Astrocyte (in vitro differentiated cells and primary cell): ENCODE data around the gene ATXN1. TPM values are rescaled to one million over a fixed set of nuclear protein-coding genes. Genes with fewer than 3 reads are reported as not detected.

ENCODE experiments used
- DNase-seq: peaks from one replicate; pipeline ENCODE4 v3.0.0-alpha.2; 2010; ENCODE audit warnings: low read depth
- FAIRE-seq: peaks from 2 replicates; lab custom pipeline; 2011; peaks lifted over from hg19 to GRCh38; lab: Jason Lieb, UNC
- H2AFZ ChIP-seq: 2 replicates; pipeline ENCODE4 v1.6.0; 2012; ENCODE audit warnings: low read depth, low read length, inconsistent platforms
- H3K27ac ChIP-seq: 2 replicates; pipeline ENCODE4 v1.5.1; 2011; ENCODE audit warnings: low read depth, low read length, inconsistent platforms
- H3K27me3 ChIP-seq: 2 replicates; pipeline ENCODE4 v1.6.0; 2011; ENCODE audit warnings: low read length, inconsistent platforms; ENCODE audit not compliant: insufficient read depth
- H3K36me3 ChIP-seq: 2 replicates; pipeline ENCODE4 v1.5.1; 2011; ENCODE audit warnings: low read length, inconsistent platforms; ENCODE audit not compliant: insufficient read depth
- H3K4me1 ChIP-seq: 2 replicates; pipeline ENCODE4 v1.5.1; 2011; ENCODE audit warnings: low read length, inconsistent platforms; ENCODE audit not compliant: insufficient read depth
- H3K4me2 ChIP-seq: 2 replicates; pipeline ENCODE4 v1.6.0; 2012; ENCODE audit warnings: low read length, inconsistent platforms
- H3K4me3 ChIP-seq: 2 replicates; pipeline ENCODE4 v1.5.1; 2011; ENCODE audit warnings: low read depth, mild to moderate bottlenecking, low read length, inconsistent platforms; ENCODE audit not compliant: insufficient read depth
- H3K79me2 ChIP-seq: 2 replicates; pipeline ENCODE4 v1.6.0; 2012; ENCODE audit warnings: mild to moderate bottlenecking, low read length, inconsistent platforms; ENCODE audit not compliant: insufficient read depth
- H3K9ac ChIP-seq: 2 replicates; pipeline ENCODE4 v1.6.0; 2012; ENCODE audit warnings: mild to moderate bottlenecking, low read length, inconsistent platforms
- H3K9me3 ChIP-seq: 2 replicates; pipeline ENCODE4 v1.5.1; 2012; ENCODE audit warnings: low read depth, mild to moderate bottlenecking, low read length, inconsistent platforms; ENCODE audit not compliant: insufficient read depth
- H4K20me1 ChIP-seq: 2 replicates; pipeline ENCODE4 v1.6.0; 2012; ENCODE audit warnings: low read length, inconsistent platforms; ENCODE audit not compliant: insufficient read depth
- H3K27ac Mint-ChIP-seq: one replicate; pipeline ENCODE4 v1.8.0; 2021; ENCODE audit warnings: mild to moderate bottlenecking, mixed read lengths; ENCODE audit not compliant: unreplicated experiment
- H3K27me3 Mint-ChIP-seq: one replicate; pipeline ENCODE4 v1.8.0; 2021; ENCODE audit warnings: low read depth, mixed read lengths; ENCODE audit not compliant: unreplicated experiment
- H3K36me3 Mint-ChIP-seq: one replicate; pipeline ENCODE4 v1.8.0; 2021; ENCODE audit warnings: low read depth, mixed read lengths; ENCODE audit not compliant: unreplicated experiment
- H3K4me1 Mint-ChIP-seq: one replicate; pipeline ENCODE4 v1.8.0; 2021; ENCODE audit warnings: low read depth, mixed read lengths; ENCODE audit not compliant: unreplicated experiment
- H3K4me3 Mint-ChIP-seq: one replicate; pipeline ENCODE4 v1.8.0; 2021; ENCODE audit warnings: mild to moderate bottlenecking, moderate library complexity, mixed read lengths; ENCODE audit not compliant: unreplicated experiment
- H3K9me3 Mint-ChIP-seq: one replicate; pipeline ENCODE4 v1.8.0; 2021; ENCODE audit warnings: mild to moderate bottlenecking, mixed read lengths; ENCODE audit not compliant: unreplicated experiment
- CTCF ChIP-seq: IDR thresholded peaks from 2 replicates; pipeline ENCODE4 v1.5.1; 2011; ENCODE audit warnings: low read depth, mild to moderate bottlenecking, inconsistent platforms, low read length, moderate library complexity; ENCODE audit not compliant: insufficient read depth
- EZH2 ChIP-seq: IDR thresholded peaks from 2 replicates; pipeline ENCODE4 v1.6.1; 2012; ENCODE audit warnings: mild to moderate bottlenecking, low read length, inconsistent platforms; ENCODE audit not compliant: insufficient read depth
- total RNA-seq: library from RNA; stranded (reverse); gene quantifications from 2 replicates; pipeline ENCODE4 v1.2.1, GENCODE V29; 2021

Gene ATXN1
- total RNA-seq, 1 donor from 2014 or later: 70.9 TPM

DNA sequence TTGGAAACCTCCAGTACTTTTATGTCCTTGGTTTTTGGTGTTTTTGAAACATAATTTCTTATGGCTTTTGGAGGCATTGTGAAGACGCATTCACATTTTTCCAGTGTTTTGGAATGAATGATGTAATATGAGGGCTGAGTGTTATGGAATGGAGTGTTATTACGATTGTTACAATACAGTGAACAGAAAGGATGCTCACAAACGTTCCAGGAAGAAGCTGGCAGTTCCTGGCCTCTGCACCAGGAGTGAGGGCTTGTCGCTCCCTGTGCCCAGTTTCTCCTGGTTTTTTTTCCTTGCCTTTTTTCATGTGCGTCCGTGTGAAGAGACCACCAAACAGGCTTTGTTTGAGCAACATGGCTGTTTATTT is 502.6 kb downstream of the ATXN1 start:
- no peak overlapping the region for H3K4me3 ChIP-seq
- H3K9me3 ChIP-seq: peaks cover 4% of the 10 kb centered on the region
- no peak for DNase-seq
- H3K27me3 Mint-ChIP-seq: no peaks in the 10 kb centered on the region
- H3K4me1 ChIP-seq: no peaks in the 10 kb centered on the region
- no peak overlapping the region for H3K4me2 ChIP-seq
- H3K27me3 ChIP-seq: no peaks in the 10 kb centered on the region
- H3K79me2 ChIP-seq: no peaks in the 10 kb centered on the region
- peaks cover 10% of the 10 kb centered on the region for H3K4me1 Mint-ChIP-seq
- no peak overlapping the region for H3K27ac ChIP-seq
- H3K9me3 Mint-ChIP-seq: no peaks in the 10 kb centered on the region
- H2AFZ ChIP-seq: no peak overlapping the region
- no peak for FAIRE-seq
- no peak overlapping the region for H3K9ac ChIP-seq
- TF ChIP-seq CTCF (no peak), EZH2 (no peak)
- no peak overlapping the region for H3K4me3 Mint-ChIP-seq
- H3K36me3 Mint-ChIP-seq: no peaks in the 10 kb centered on the region
- H4K20me1 ChIP-seq: no peaks in the 10 kb centered on the region
- no peak overlapping the region for H3K27ac Mint-ChIP-seq
- no peaks in the 10 kb centered on the region for H3K36me3 ChIP-seq

GRCh38 chr6:16257999-16258708 is 503.1 kb downstream of the ATXN1 start:
- H3K27me3 ChIP-seq: no peaks in the 10 kb centered on the region
- Mint-ChIP-seq H3K4me1 (peaks cover 10% of the 10 kb centered on the region), H3K27ac (peak overlapping the region; percentile 21), H3K9me3 (no peaks in the 10 kb centered on the region), H3K27me3 (no peaks in the 10 kb centered on the region), H3K36me3 (no peaks in the 10 kb centered on the region), H3K4me3 (peak overlapping the region; percentile 11)
- no peak overlapping the region for H3K4me2 ChIP-seq
- no peaks in the 10 kb centered on the region for H4K20me1 ChIP-seq
- H3K27ac ChIP-seq: no peak overlapping the region
- H3K9me3 ChIP-seq: peaks cover 4% of the 10 kb centered on the region
- no peak overlapping the region for H3K4me3 ChIP-seq
- H3K9ac ChIP-seq: no peak overlapping the region
- TF ChIP-seq CTCF (no peak), EZH2 (no peak)
- no peaks in the 10 kb centered on the region for H3K79me2 ChIP-seq
- FAIRE-seq (no peak), DNase-seq (no peak)
- no peak overlapping the region for H2AFZ ChIP-seq
- H3K36me3 ChIP-seq: no peaks in the 10 kb centered on the region
- no peaks in the 10 kb centered on the region for H3K4me1 ChIP-seq

DNA sequence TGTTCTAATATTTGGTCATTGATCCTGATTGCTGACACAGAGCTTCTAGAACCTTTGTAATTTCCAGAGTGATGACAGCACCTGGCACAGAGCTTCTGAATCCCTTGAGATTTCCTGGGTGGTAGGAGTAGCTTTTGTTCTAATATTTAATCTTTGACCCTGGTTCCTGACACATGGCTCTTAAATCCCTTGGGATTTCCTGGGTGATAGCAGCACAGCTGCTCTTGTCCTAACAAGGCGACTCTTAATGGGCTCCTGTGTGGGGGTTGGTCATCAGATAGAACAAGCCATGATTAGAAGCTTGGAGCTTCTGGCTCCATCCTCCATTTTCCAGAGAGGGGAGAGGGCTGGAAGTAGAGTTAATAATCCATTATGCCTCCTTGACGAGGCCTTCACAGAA is 504.5 kb downstream of the ATXN1 start:
- Mint-ChIP-seq H3K4me1 (peaks cover 10% of the 10 kb centered on the region), H3K4me3 (no peak overlapping the region), H3K27me3 (no peaks in the 10 kb centered on the region), H3K9me3 (no peaks in the 10 kb centered on the region), H3K27ac (no peak overlapping the region), H3K36me3 (no peaks in the 10 kb centered on the region)
- H3K9me3 ChIP-seq: peaks cover 4% of the 10 kb centered on the region
- no peaks in the 10 kb centered on the region for H3K36me3 ChIP-seq
- no peaks in the 10 kb centered on the region for H3K79me2 ChIP-seq
- DNase-seq: no peak
- H4K20me1 ChIP-seq: no peaks in the 10 kb centered on the region
- no peak overlapping the region for H3K9ac ChIP-seq
- no peak for FAIRE-seq
- H3K27ac ChIP-seq: no peak overlapping the region
- H3K4me2 ChIP-seq: no peak overlapping the region
- H2AFZ ChIP-seq: no peak overlapping the region
- no peaks in the 10 kb centered on the region for H3K27me3 ChIP-seq
- TF ChIP-seq EZH2 (no peak), CTCF (no peak)
- H3K4me3 ChIP-seq: no peak overlapping the region
- H3K4me1 ChIP-seq: no peaks in the 10 kb centered on the region
